Mesenteric fat pad (tissue), 1 donor: Measurements from ENCODE around the gene MSL3B.

Source experiments
- DNase-seq: peaks from one replicate; pipeline ENCODE4 v3.0.0-alpha.2; 2020; ENCODE audit warnings: low spot score
- donor health status: DM: yes; HTN: yes; CAD: no.

MSL3B gene

DNA sequence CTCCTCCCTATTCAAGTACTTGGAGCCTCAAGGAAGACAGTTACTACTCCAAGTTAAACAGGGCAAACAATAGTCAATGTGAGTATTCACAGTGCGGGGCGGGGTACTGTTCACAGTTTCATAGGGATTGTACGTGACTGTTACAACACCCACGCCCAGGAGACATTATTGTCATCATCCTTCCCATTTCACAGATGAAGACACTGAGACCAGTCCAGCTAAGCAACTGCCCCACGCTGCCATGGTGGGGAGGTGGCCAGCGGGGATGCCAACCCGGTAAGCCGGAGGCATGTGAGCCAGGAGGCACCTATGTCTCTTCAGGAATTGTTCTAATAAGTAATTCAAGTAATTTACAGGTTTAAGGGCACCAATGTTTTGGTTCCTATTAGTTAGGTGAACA is 14.8 kb downstream of the MSL3B start:
- no peak for DNase-seq

DNA sequence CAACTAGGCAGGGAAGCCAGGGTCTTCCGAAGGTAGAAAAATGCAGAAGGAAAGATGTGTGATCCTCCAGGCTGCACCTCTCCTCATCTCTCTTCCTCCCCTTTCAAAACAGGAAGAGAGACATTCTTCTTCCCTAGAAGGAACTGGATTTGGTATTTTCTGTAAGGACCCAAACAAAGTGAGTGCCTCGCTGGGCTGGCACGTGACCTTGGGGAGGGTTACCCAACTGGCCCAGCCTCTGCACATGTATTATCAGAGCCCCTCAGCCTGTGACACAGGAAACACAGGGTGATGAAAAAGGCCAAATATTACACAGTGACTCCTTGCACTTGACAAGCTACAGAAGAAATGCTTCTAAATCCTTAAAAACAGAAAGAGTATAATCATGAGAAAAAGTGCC is 16.1 kb downstream of the MSL3B start:
- no peak for DNase-seq

DNA sequence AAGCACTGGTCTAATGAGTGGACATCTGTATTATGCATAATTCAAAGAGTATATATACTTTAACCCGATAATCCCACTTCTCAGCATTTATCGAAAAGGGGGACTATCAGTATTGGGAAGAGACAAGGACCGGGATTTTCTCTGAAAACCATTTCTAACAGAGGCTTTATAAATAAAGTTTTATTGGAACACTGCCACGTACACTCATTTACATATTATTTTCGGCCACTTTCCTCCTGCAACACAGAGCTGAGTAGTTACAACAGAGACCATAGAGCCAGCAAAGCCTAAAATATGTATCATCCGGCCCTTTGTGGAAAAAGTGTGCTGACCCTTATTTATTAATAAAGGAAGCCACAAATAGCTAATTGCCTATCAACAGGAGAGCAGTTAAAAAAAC is 17.0 kb downstream of the MSL3B start:
- no peak for DNase-seq

DNA sequence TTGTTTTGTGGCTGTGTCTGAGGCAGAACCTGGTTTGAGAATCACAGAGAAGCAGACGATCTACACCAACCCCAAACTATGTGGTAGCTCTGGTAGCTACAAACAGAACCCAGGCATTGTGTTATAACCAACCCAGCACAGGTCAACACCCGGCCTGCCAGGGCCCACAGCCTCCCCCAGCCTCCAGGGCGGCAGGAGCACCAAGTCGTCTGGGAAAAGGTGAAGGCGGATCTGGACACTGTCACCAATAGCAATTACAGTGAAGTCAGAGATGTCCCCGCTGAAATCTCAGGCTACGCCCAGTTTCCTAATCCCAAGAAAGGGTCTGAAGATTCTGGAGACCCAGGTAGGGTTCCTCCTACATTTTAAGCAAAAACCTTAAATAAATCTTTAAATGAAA is 17.4 kb downstream of the MSL3B start:
- peak; percentile 55 for DNase-seq

DNA sequence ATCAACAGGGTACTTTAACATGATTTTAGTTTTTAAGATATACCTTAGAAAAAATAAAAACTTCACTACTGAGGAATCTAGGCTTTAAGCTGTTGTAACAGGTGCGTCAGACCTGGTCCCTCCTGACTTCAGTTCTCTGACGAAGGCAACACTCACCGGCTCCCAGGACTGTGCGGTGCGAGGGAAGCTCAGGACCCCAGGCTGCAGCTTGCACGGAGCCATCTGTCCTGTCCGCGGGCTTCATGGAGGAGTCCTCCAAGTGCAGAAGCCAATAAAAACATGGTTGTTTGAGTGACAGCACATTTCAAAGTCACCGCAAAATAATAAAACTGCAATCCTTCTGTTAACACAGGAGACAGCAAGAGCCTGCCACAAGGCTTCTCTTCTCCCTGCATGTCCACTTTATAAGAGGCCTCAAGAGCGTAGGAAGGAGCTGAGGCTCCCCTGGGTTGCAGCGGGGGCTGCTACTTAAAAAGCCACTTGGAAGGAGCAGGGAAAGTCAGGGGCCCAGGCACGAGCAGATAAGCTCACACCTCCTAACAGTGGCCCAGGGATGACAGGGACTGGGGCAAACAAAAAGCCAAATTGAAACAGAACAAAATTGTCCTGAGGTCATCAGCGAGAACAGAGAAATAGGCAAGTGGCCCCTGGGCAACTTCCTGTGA is 18.4 kb downstream of the MSL3B start:
- peak; percentile 80 for DNase-seq

DNA sequence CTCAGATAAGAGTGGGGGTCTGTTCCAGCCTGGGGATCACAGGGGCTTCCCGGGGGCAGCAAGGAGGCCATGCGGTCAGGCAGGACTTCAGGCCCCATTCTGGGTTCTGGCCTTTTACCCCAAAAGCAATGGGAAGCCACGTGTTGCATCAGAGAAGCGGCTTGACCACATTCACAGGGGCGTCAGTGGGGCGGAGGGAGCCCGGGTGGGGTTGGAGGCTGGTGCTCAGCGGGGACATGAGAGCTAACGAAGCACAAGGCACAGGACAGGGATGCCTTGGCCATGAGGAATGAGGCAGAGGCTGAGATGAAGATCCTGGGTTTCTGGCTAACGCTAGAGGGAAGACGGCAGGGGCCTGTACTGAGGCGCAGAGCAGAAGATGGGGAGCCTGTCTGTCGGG is 19.9 kb downstream of the MSL3B start:
- peak; percentile 47 for DNase-seq

DNA sequence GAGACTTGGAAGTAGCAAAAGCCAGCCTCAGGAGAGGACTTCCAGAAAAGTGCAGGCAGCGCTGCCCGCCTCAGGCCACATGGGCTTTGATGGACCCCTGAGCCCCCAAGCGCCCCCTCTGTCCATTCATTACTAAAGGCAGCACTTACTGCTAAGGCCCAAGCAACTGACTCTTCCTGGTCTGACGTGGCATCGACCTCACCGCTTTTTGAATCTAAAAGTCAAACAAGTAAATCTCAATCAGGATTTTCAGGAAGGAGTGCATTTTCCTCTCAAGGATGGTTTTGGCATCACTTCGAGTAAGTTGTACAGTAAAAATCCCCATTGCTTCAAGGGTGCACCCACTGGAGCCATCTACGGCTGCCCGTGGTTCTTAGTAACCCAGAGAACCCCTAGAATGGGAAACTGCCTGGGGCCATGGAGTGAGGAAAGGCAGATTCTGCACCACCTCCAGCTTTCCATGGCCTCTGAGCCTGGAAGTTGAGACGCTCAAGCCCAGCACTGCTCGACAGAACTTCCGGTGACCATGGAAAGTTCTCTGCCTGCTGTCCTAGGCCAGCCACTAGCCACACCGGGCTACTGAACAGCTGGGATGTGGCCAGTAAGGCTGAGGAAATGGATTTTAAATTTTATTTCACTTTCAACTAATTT is 20.8 kb downstream of the MSL3B start:
- peak; percentile 55 for DNase-seq

DNA sequence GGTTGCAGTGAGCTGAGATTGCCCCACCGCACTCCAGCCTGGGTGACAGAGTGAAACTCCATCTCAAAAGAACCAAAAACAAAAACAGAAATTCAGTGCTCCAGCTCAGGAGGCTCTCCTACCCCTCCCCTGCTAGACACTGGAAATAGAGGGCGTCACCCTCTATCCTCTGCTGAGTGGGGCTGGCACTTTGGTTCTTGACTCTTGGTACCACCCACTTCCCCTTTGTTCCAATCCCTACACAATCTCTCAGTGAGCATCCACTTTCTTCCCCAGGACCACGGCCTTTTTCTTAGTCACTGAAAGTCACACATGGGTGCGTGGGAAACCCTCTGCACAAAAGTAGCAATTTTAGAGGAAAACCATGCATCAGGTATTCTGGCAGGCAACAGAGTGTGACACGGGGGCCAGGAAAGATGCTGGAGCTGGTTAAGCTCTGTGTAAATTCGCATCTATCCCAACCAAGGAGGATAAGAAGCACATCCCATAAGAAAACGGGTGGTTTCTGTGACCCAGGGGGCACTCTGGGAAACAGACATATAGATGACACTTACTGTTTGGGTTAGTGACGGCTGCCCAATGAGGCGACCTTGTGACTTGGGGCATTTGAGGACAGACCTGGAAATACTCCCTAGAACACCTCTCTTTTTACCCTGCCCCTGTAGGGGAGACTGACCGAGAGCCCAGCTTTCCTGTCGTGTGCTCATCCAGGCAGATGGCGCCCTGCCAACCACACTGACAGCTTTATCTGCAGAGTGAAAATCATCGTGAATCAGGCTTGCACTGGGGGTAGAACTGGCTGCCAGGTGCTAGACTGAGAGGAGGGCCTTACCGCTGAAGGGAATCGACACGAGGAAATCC is 21.6 kb downstream of the MSL3B start:
- peak; percentile 47 for DNase-seq

DNA sequence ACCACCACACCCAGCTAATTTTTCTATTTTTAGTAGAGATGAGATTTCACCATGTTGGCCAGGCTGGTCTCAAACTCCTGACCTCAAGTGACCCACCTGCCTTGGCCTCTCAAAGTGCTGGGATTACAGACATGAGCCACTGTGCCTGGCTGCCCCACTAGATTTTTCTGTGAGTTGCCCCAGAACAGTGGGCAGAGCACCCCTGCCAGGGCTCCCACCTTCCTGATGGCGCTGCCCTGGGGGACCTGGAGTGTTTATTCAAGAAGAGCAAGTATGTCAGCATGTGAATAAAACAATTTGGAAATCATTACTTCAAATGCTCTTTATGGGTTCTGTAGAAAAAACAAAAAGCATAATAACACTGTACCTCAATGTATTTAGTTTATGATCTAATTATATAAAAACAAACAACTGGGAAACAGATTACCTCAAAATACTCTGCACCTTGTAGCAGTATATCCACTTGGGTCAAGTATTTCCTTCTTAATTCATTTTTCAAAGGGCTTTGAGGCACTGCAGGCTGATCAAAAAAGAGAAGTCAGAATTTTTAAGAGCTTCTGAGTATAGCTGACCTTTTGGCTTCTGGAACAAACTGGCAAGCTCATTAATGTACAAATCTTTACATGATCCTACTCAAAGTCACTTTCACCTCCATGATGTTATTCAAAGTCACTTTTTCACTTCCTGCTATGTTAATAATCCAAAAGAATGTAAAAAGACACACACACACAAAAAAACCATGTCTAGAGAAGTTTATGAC is 22.7 kb downstream of the MSL3B start:
- DNase-seq = peak; percentile 57

DNA sequence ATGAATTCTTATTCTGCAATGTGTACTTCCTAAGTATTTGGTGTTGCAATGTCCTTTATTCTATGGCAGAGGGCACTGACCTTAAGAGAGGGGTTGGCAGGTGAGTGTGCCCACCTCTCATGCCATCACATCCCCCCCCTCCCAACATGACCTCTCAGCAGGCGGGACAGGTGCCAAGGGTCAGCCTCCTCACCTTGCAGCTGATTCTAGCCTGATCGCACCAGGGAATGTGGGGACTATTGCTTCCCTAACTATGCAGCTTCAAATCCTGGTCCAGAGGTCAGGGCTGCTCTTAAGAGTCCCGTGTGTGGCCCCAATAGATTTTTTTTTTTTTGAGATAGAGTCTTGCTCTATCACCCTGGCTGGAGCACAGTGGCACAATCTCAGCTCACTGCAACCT is 23.4 kb downstream of the MSL3B start:
- DNase-seq = no peak

DNA sequence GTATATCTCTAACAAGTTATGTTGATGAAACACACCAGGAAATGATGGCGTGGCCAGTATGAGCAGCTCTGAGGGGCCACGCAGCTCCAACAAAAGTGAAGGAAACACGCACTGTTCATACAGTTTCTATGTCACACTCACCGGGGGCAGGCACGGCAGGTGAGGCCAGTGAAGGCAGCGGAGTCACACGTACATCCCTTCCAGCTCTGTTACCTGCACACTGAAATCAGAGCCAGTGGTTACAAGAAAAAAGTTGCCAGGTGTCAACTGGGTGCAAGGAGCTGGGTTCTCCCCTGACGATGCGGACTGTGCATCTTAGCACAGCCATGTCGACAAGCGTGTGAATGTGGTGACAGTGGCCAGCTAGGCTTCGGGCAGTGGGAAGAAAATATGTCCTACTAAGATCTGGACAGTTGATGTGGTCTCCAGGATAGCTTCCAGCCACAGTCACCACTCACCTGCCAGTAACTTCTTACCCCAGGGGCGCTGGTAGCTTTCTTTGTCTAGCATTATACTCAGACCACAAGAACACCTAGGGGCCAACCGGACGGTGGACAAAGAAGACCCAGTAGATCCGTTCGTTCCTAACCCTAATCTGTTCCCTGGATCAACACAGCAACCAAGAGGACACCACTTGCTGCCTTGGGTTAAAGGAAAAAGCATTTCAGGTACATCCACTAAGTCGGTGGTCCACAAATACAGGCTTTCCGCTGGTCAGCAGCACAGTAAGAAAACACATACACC is 23.9 kb downstream of the MSL3B start:
- peak; percentile 39 for DNase-seq

DNA sequence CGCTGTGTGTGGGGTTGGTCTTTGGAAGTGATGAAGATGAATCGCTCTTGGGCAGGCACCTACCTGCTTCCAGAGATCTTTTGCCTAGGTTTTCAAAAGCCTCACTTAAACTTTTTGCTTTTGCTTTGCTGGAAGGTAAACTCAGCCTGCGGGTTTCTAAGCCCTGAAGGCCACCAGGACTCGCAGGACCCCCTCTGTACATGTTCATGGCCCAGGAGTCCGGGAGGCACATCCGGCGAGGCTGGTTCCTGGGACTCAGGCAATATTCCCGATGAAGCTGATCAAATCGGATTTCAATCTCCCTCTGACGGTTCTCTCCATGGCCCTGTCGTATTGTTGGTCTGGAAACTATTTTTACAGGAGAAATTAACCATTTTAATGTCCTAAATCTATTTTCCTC is 27.0 kb downstream of the MSL3B start:
- peak; percentile 81 for DNase-seq

DNA sequence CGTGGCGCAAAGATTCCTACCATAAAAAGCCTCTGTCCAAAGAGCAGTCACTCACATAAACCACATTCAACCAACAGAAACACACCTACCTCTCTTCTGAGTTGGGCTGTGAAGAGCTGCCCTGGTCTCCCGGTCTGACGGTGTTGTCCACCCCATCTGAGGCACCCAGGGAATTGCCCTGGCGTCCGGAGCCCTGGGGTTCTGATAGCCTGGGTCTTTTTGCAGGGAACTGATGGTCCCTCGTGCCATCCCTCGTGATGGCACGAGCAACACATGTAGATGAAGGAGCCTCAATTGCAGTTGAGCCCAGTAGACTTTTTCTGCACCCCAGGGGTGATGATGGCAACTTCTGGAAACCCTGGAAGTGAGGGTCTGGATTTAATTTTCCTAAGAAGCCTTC is 27.7 kb downstream of the MSL3B start:
- peak; percentile 53 for DNase-seq

DNA sequence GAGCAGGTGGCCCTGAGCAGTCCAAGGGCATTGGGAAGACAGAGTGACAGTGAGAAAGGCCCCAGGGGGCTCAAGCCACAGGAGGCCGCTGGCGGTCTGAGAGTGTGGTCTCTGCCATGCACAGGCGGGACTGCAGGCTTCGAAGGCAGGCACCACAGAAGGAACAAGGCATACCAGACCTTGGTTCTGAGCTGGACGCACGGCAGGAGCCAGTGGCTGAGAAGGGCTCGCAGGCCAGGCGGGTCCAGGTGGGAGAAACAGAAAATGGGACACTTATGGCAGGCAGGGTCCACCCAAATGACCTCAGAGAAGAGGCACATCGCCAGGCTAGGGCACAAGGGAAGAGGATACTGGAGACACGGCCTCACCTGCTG is 28.8 kb downstream of the MSL3B start:
- DNase-seq = peak; percentile 85

DNA sequence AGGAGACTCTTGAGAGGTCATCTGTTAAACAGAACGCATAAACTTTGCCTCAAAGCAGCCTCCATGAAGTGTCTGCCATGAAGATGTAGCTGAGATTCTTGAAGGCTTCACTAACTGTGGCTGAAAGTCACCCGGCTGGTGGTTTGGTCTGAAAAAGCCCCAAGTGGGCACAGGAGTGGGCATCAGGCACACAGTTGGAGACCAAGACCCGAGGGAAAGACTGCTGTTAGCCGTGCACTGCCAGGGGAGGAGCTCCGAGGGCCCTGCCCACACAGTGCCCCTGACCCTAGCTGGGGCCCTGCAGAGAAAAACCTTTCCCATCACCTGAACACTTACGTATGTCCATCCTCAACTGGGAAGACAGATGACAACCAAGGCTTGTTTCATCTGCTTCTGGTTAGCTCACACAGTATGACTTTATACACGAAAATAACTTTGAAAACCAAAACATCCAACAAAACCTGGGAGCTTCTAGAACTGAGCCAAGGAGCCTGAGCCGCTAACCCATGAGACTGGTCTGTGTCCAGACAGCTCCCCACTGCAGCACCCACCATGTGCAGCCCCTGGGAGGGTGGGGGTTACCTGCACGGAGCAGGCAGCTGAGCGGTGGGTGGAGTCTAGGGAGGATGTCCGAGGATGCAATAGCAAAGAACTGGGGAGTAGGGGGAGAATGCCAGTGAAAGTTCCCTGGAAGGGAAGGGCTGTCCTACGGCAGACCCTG is 29.3 kb downstream of the MSL3B start:
- no peak for DNase-seq

DNA sequence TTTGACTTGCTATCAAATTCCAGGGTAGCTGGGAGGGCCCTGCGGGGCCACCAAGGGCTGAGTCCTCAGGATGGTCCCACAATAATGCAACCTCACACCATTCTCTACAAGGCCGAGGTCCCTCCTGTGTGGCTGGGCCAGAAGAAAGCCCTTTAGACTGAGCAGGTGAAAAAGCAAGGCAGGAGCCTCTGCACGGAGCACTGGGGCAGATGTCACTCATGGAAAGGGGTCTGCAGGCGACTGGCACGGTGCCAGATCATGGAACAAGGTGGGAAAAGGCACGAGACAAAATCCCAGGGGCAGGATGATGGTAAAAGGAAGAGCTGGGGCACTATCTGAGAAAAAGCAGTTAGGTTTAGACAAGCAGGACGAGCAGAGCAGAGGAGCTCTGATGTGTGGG is 29.9 kb downstream of the MSL3B start:
- DNase-seq = peak; percentile 71

DNA sequence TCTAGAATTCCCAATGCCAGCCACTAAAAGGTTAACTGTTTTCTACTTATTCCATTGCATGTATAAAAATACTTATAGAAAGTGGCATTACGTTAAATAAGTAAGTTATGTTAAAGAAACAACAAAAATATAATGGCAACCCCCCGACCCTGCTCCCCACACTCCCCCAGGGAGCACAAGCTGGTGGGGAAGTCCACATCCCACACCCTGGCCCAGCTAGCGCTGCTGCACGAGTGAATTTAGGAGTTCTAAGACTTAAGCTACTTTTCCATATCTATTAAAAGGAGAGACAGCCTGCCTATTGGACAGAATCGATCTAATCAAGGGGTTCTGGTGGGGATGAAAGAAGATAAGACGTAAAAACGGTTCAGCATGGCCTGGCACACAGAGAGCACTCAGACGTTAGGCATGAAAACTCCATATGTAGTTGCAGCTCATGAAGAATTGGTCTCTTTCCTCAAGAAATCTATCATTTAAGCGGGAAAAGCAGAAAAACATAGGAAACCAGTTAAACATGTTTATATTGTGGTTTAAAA is 30.4 kb downstream of the MSL3B start:
- peak; percentile 51 for DNase-seq

DNA sequence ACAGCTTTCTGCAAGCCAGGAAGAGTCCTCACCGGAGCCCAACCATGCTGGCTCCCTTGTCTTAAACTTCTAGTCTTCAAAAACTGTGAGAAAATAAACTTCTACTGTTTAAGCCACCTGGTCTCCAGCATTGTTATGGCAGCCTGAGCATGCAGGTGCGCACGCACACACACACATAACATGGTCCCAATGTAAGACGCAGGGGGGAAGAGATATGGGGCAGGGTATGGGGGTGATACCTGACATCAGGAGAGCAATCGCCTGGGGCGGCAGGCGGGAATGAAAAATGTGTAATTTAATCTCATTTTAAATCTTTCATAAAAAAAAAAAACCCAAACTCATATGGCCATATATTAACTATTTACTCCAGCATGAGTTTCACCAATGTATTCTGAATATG is 31.8 kb downstream of the MSL3B start:
- DNase-seq = peak; percentile 68

DNA sequence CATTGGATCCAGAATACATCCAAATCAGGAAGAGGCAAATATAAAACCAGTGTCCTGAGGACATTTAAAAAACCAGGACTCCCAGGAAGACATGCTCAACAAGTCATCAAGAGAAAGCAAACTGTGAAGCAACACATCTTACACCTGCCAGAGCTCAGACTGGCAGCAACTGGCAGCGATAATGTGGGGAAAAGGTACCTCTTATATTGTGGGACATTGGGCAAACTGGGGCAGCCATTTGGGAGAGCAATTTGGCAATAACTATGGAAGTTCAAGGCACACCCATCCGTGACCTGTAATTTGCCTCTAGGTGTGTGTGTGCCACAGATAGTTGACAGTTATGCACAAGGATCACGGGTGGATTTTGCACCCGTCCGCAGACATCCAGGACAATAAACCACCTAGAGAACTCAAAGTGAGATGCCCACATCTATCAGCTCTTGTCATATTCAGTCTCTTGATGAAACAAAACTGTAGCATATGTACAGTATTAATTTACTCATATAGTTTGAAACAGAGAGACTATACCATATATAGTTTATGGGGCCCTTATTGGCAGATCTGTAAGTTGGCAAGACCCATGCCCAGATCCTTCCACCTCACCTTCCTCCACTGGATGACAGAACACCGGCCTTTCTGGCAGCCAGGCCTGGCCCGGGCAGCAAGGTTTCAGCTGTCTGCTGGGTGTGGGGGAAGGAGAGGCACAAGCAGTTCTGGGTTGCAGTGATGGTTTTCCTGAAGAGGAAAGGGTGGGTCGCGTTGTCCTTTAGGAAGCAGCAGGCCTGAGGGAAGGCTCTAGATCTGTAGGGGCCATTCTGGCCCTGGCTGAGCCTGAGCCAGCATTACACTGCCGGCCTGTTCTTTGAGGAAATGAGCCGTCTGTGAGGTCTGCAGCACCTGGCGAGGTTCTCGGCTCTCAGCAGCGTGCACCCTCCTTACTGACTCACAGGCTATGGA is 32.7 kb downstream of the MSL3B start:
- DNase-seq = peak; percentile 74
